A673 (cell line): ENCODE results near the gene GPC6.

ENCODE experiments used
- EZH2 ChIP-seq: fragments of 200-600 bp; sonication (generic); IDR thresholded peaks from 2 replicates; pipeline ENCODE4 v1.6.1; 2017; ENCODE audit warnings: borderline replicate concordance, low read depth, mild to moderate bottlenecking, mixed read lengths, antibody characterized with exemption, low read length; ENCODE audit not compliant: poor library complexity, severe bottlenecking
- TF ChIP-seq, protein P1 (sequence below): fragments of 300-800, 200-600 bp; sonication (generic); conservative IDR thresholded peaks from 2 replicates; pipeline ENCODE4 v1.5.1; 2017; ENCODE audit warnings: low read depth, mild to moderate bottlenecking, antibody characterized with exemption, low read length, moderate library complexity, mixed read lengths

DNA sequence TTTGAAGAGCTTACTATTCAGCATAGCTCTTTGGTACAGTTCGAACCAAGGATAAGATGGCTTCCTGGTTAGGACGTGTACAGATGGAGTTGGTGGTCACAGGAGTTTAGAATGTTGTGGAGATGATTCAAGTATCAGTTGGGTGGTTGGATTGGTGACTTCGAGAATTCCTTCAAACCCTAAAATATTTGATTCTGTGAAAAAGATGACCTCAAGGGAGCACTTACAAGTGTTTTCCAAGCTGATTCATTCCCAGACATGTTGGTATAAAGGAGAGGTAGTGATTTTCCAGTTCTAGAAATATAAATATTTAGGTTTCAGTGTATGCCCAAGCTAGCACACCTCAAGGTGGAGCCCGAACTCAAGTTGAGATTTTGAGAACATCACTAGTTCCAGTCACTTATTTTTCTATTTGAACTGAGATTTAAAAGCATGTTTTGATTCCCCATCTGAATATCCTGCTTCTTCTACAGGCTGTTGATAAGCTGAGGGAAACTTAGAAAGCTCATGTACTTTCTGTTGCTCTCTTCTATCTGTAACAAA is 946.8 kb downstream of the GPC6 start:
- TF ChIP-seq, protein P1, sequence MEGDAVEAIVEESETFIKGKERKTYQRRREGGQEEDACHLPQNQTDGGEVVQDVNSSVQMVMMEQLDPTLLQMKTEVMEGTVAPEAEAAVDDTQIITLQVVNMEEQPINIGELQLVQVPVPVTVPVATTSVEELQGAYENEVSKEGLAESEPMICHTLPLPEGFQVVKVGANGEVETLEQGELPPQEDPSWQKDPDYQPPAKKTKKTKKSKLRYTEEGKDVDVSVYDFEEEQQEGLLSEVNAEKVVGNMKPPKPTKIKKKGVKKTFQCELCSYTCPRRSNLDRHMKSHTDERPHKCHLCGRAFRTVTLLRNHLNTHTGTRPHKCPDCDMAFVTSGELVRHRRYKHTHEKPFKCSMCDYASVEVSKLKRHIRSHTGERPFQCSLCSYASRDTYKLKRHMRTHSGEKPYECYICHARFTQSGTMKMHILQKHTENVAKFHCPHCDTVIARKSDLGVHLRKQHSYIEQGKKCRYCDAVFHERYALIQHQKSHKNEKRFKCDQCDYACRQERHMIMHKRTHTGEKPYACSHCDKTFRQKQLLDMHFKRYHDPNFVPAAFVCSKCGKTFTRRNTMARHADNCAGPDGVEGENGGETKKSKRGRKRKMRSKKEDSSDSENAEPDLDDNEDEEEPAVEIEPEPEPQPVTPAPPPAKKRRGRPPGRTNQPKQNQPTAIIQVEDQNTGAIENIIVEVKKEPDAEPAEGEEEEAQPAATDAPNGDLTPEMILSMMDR, result no peak
- TF ChIP-seq EZH2, result no peak
